ENCODE results near the gene L3MBTL4. TPM values are rescaled to one million over a fixed set of nuclear protein-coding genes. Genes with fewer than 3 reads are reported as not detected.

The L3MBTL4 gene
- total RNA-seq, 6 donors from 2014 or later, result 13.2 to 29.1 (median 14.8) TPM

GRCh38 chr18:6219116-6219717, 195.5 kb downstream of the L3MBTL4 start:
- 59 to 73% methylated on average over 12 of the region's 12 CpGs for WGBS, 2 donors
- Histone ChIP-seq H3K4me3 (no peak overlapping the region), H3K4me1 (no peaks in the 10 kb centered on the region), H3K36me3 (no peaks in the 10 kb centered on the region), H3K27ac (no peak overlapping the region), H3K27me3 (no peaks in the 10 kb centered on the region), H3K9me3 (no peaks in the 10 kb centered on the region)
- DNase-seq (no peak), ATAC-seq (ENCODE audit: low FRiP score in 2 of 2) (peak in 1 of 2 donors; percentile 41)
- TF ChIP-seq, protein P1, sequence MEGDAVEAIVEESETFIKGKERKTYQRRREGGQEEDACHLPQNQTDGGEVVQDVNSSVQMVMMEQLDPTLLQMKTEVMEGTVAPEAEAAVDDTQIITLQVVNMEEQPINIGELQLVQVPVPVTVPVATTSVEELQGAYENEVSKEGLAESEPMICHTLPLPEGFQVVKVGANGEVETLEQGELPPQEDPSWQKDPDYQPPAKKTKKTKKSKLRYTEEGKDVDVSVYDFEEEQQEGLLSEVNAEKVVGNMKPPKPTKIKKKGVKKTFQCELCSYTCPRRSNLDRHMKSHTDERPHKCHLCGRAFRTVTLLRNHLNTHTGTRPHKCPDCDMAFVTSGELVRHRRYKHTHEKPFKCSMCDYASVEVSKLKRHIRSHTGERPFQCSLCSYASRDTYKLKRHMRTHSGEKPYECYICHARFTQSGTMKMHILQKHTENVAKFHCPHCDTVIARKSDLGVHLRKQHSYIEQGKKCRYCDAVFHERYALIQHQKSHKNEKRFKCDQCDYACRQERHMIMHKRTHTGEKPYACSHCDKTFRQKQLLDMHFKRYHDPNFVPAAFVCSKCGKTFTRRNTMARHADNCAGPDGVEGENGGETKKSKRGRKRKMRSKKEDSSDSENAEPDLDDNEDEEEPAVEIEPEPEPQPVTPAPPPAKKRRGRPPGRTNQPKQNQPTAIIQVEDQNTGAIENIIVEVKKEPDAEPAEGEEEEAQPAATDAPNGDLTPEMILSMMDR (IDR thresholded peaks at IDR 0.05), result peak in 5 of 6 experiments; percentile 21 to 40 (median 30)
- no peak for TF ChIP-seq EP300 (IDR thresholded peaks at IDR 0.05)

GRCh38 chr18:6215888-6216287, 198.8 kb downstream of the L3MBTL4 start:
- H3K27me3 ChIP-seq, result no peaks in the 10 kb centered on the region
- TF ChIP-seq, protein P1 (IDR thresholded peaks at IDR 0.05), result no peak
- TF ChIP-seq POLR2A (IDR thresholded peaks at IDR 0.05) (no peak), POLR2AphosphoS5 (IDR thresholded peaks at IDR 0.05) (no peak), EP300 (IDR thresholded peaks at IDR 0.05) (no peak)
- no peak overlapping the region for H3K27ac ChIP-seq
- H3K9me3 ChIP-seq, result no peaks in the 10 kb centered on the region
- H3K4me1 ChIP-seq, result no peaks in the 10 kb centered on the region
- WGBS, 2 donors, result 84 to 87% methylated on average over 2 of the region's 2 CpGs
- ATAC-seq (ENCODE audit: low FRiP score in 2 of 2), result no peak
- no peak overlapping the region for H3K4me3 ChIP-seq
- peak in 1 of 2 donors; percentile 55 for DNase-seq
- no peaks in the 10 kb centered on the region for H3K36me3 ChIP-seq

- WGBS, 2 donors, result 91 to 97% methylated on average over 1 of the region's 1 CpG
- Histone ChIP-seq H3K27ac (no peak overlapping the region), H3K4me1 (peaks cover 0 to 7% (median 0%) of the 10 kb centered on the region in 4 donors), H3K9me3 (no peaks in the 10 kb centered on the region), H3K36me3 (no peaks in the 10 kb centered on the region), H3K4me3 (no peak overlapping the region), H3K27me3 (no peaks in the 10 kb centered on the region)
- no peak for ATAC-seq (ENCODE audit: low FRiP score in 2 of 2)
- no peak for TF ChIP-seq POLR2AphosphoS5 (IDR thresholded peaks at IDR 0.05)
- TF ChIP-seq, protein P1 (IDR thresholded peaks at IDR 0.05), result no peak
- no peak for TF ChIP-seq POLR2A (IDR thresholded peaks at IDR 0.05)
- TF ChIP-seq EP300 (IDR thresholded peaks at IDR 0.05), result no peak
- DNase-seq, result no peak
Measured at GRCh38 chr18:6211174-6211504, 203.6 kb downstream of the L3MBTL4 start.

- H3K4me1 ChIP-seq, result peaks cover 0 to 7% (median 0%) of the 10 kb centered on the region in 4 donors
- peak overlapping the region in 1 of 4 donors; percentile 21 for H3K27ac ChIP-seq
- ATAC-seq (ENCODE audit: low FRiP score in 2 of 2) (peak in 1 of 2 donors; percentile 38), DNase-seq (no peak)
- no peaks in the 10 kb centered on the region for H3K9me3 ChIP-seq
- TF ChIP-seq POLR2AphosphoS5 (IDR thresholded peaks at IDR 0.05) (no peak), EP300 (IDR thresholded peaks at IDR 0.05) (peak in 1 of 4 donors; percentile 56)
- H3K27me3 ChIP-seq, result no peaks in the 10 kb centered on the region
- WGBS, 2 donors, result 47 to 75% methylated on average over 3 of the region's 3 CpGs
- H3K4me3 ChIP-seq, result no peak overlapping the region
- H3K36me3 ChIP-seq, result no peaks in the 10 kb centered on the region
Measured at GRCh38 chr18:6210349-6211173, 204.2 kb downstream of the L3MBTL4 start.

- DNase-seq (no peak), ATAC-seq (ENCODE audit: low FRiP score in 2 of 2) (no peak)
- Histone ChIP-seq H3K4me1 (peaks cover 0 to 7% (median 0%) of the 10 kb centered on the region in 4 donors), H3K27ac (peak overlapping the region in 1 of 4 donors; percentile 0), H3K9me3 (no peaks in the 10 kb centered on the region), H3K36me3 (no peaks in the 10 kb centered on the region), H3K4me3 (no peak overlapping the region), H3K27me3 (no peaks in the 10 kb centered on the region)
- TF ChIP-seq, protein P1 (IDR thresholded peaks at IDR 0.05), result no peak
- no peak for TF ChIP-seq EP300 (IDR thresholded peaks at IDR 0.05)
- no peak for TF ChIP-seq POLR2A (IDR thresholded peaks at IDR 0.05)
- TF ChIP-seq POLR2AphosphoS5 (IDR thresholded peaks at IDR 0.05), result no peak
- WGBS, 2 donors, result 95 to 97% methylated on average over 3 of the region's 3 CpGs
Measured at GRCh38 chr18:6207941-6208340, 206.8 kb downstream of the L3MBTL4 start.

Measured in upper lobe of left lung (tissue), 6 donors.